Measurements from ENCODE around the gene RPP40. TPM values are rescaled to one million over a fixed set of nuclear protein-coding genes. Genes with fewer than 3 reads are reported as not detected.

RPP40 gene
- 10 to 100 TPM in 1 of 2 donors, 1 to 10 TPM in 1; 8.6 to 14.0 TPM for total RNA-seq

GRCh38 chr6:5003604-5004372, at the start of gene RPP40:
TSS of gene RPP40 (minus strand) at chr6:5004037. CDS start at chr6:5004002, 35 bp downstream.

Other genes with a start within 250 kb of the RPP40 start
- gene CDYL, start 227.6 kb downstream of the RPP40 start, total RNA-seq = 10 to 100 TPM; 74.7 to 83.9 TPM
- under 1 TPM in 1 of 2 donors, not detected in 1; under 0.01 TPM for gene PPP1R3G, start 81.3 kb upstream of the RPP40 start, total RNA-seq

Data from melanocyte of skin (primary cell).